T-helper 2 cell treated with Interferon-gamma antibody and Interleukin-4, amounts not matched to agents 5 μg/mL and 100 μg/mL, for 36 hours (primary cell): ENCODE data around the gene KCNC3.
"Not testable (repeated sequence)": the region's sequence is repeated elsewhere in the genome, so short reads cannot be mapped to it uniquely, and the experiment has no call there.

ENCODE experiments used
- DNase-seq: peaks from one replicate; pipeline ENCODE4 v3.0.0; 2021; ENCODE audit warnings: low spot score
- H3K27ac Mint-ChIP-seq: one replicate; pipeline ENCODE4 v1.8.0; 2021; ENCODE audit warnings: mild to moderate bottlenecking, mixed read lengths
- H3K27me3 Mint-ChIP-seq: one replicate; pipeline ENCODE4 v1.8.0; 2021; ENCODE audit warnings: low read depth, mixed read lengths
- H3K36me3 Mint-ChIP-seq: one replicate; pipeline ENCODE4 v1.8.0; 2021; ENCODE audit warnings: low read depth, mixed read lengths
- H3K4me1 Mint-ChIP-seq: one replicate; pipeline ENCODE4 v1.8.0; 2021; ENCODE audit warnings: low read depth, mixed read lengths
- H3K4me3 Mint-ChIP-seq: one replicate; pipeline ENCODE4 v1.8.0; 2022; ENCODE audit warnings: mild to moderate bottlenecking, moderate library complexity, mixed read lengths
- H3K9me3 Mint-ChIP-seq: one replicate; pipeline ENCODE4 v1.8.0; 2021; ENCODE audit warnings: mixed read lengths

The KCNC3 gene

GRCh38 chr19:50337031-50337430, 7.9 kb upstream of the KCNC3 start:
- not testable (repeated sequence) for H3K27me3 Mint-ChIP-seq, H3K36me3 Mint-ChIP-seq, H3K4me3 Mint-ChIP-seq, DNase-seq, H3K9me3 Mint-ChIP-seq, H3K27ac Mint-ChIP-seq
- H3K4me1 Mint-ChIP-seq: peaks cover 25% of the 10 kb centered on the region

- Mint-ChIP-seq H3K27ac (peak overlapping the region; percentile 71), H3K4me3 (peak overlapping the region; percentile 61), H3K27me3 (no peaks in the 10 kb centered on the region), H3K36me3 (no peaks in the 10 kb centered on the region), H3K4me1 (peaks cover 39% of the 10 kb centered on the region), H3K9me3 (no peaks in the 10 kb centered on the region)
- DNase-seq: no peak
These were observed 5.7 kb upstream of the KCNC3 start for GRCh38 chr19:50334741-50335421.

- Mint-ChIP-seq H3K4me3 (peak overlapping the region; percentile 87), H3K9me3 (no peaks in the 10 kb centered on the region), H3K27ac (peak overlapping the region; percentile 97), H3K36me3 (no peaks in the 10 kb centered on the region), H3K4me1 (peaks cover 46% of the 10 kb centered on the region), H3K27me3 (no peaks in the 10 kb centered on the region)
- peak; percentile 89 for DNase-seq
These were observed 4.8 kb upstream of the KCNC3 start for GRCh38 chr19:50333737-50334617.

- peaks cover 46% of the 10 kb centered on the region for H3K4me1 Mint-ChIP-seq
- H3K4me3 Mint-ChIP-seq: peak overlapping the region; percentile 87
- H3K27ac Mint-ChIP-seq: peak overlapping the region; percentile 97
- no peaks in the 10 kb centered on the region for H3K36me3 Mint-ChIP-seq
- H3K27me3 Mint-ChIP-seq: no peaks in the 10 kb centered on the region
- no peaks in the 10 kb centered on the region for H3K9me3 Mint-ChIP-seq
- DNase-seq: peak; percentile 97
These were observed 4.1 kb upstream of the KCNC3 start for GRCh38 chr19:50333235-50333736.

GRCh38 chr19:50332244-50333038, 3.3 kb upstream of the KCNC3 start:
- H3K36me3 Mint-ChIP-seq: peaks cover 1% of the 10 kb centered on the region
- H3K4me1 Mint-ChIP-seq: peaks cover 51% of the 10 kb centered on the region
- DNase-seq: no peak
- H3K27me3 Mint-ChIP-seq: peaks cover 5% of the 10 kb centered on the region
- peak overlapping the region; percentile 87 for H3K4me3 Mint-ChIP-seq
- no peaks in the 10 kb centered on the region for H3K9me3 Mint-ChIP-seq
- H3K27ac Mint-ChIP-seq: peak overlapping the region; percentile 97

GRCh38 chr19:50331994-50332243, 2.7 kb upstream of the KCNC3 start:
- no peak for DNase-seq
- peaks cover 1% of the 10 kb centered on the region for H3K36me3 Mint-ChIP-seq
- peaks cover 56% of the 10 kb centered on the region for H3K4me1 Mint-ChIP-seq
- H3K9me3 Mint-ChIP-seq: no peaks in the 10 kb centered on the region
- H3K27me3 Mint-ChIP-seq: peaks cover 10% of the 10 kb centered on the region
- peak overlapping the region; percentile 97 for H3K27ac Mint-ChIP-seq
- H3K4me3 Mint-ChIP-seq: peak overlapping the region; percentile 87

- Mint-ChIP-seq H3K9me3 (no peaks in the 10 kb centered on the region), H3K4me1 (peaks cover 61% of the 10 kb centered on the region), H3K27me3 (peaks cover 15% of the 10 kb centered on the region), H3K27ac (peak overlapping the region; percentile 97), H3K36me3 (peaks cover 1% of the 10 kb centered on the region), H3K4me3 (peak overlapping the region; percentile 87)
- DNase-seq: peak; percentile 29
These were observed 2.2 kb upstream of the KCNC3 start for GRCh38 chr19:50331221-50331993.

GRCh38 chr19:50330365-50331078, 1.3 kb upstream of the KCNC3 start:
- Mint-ChIP-seq H3K27me3 (peaks cover 17% of the 10 kb centered on the region), H3K36me3 (peaks cover 1% of the 10 kb centered on the region), H3K4me1 (peaks cover 62% of the 10 kb centered on the region), H3K9me3 (no peaks in the 10 kb centered on the region), H3K4me3 (peak overlapping the region; percentile 87), H3K27ac (peak overlapping the region; percentile 97)
- DNase-seq: peak; percentile 90

- not testable (repeated sequence) for DNase-seq, H3K36me3 Mint-ChIP-seq, H3K9me3 Mint-ChIP-seq
- peak overlapping the region; percentile 82 for H3K4me3 Mint-ChIP-seq
- peaks cover 17% of the 10 kb centered on the region for H3K27me3 Mint-ChIP-seq
- H3K27ac Mint-ChIP-seq: peak overlapping the region; percentile 91
- peaks cover 57% of the 10 kb centered on the region for H3K4me1 Mint-ChIP-seq
These were observed 733 bp upstream of the KCNC3 start for GRCh38 chr19:50329926-50330294.

GRCh38 chr19:50328873-50329145, 368 bp downstream of the KCNC3 start:
- H3K9me3 Mint-ChIP-seq: no peaks in the 10 kb centered on the region
- H3K27me3 Mint-ChIP-seq: peaks cover 17% of the 10 kb centered on the region
- no peak for DNase-seq
- H3K27ac Mint-ChIP-seq: peak overlapping the region; percentile 91
- peak overlapping the region; percentile 82 for H3K4me3 Mint-ChIP-seq
- peaks cover 1% of the 10 kb centered on the region for H3K36me3 Mint-ChIP-seq
- peaks cover 56% of the 10 kb centered on the region for H3K4me1 Mint-ChIP-seq

- no peaks in the 10 kb centered on the region for H3K9me3 Mint-ChIP-seq
- DNase-seq: no peak
- no peak overlapping the region for H3K27ac Mint-ChIP-seq
- peaks cover 1% of the 10 kb centered on the region for H3K36me3 Mint-ChIP-seq
- peaks cover 54% of the 10 kb centered on the region for H3K4me1 Mint-ChIP-seq
- H3K27me3 Mint-ChIP-seq: peaks cover 17% of the 10 kb centered on the region
- no peak overlapping the region for H3K4me3 Mint-ChIP-seq
These were observed 829 bp downstream of the KCNC3 start for GRCh38 chr19:50328224-50328872.

GRCh38 chr19:50327461-50328223, 1.5 kb downstream of the KCNC3 start:
- Mint-ChIP-seq H3K27ac (peak overlapping the region; percentile 39), H3K4me1 (peaks cover 51% of the 10 kb centered on the region), H3K27me3 (peaks cover 17% of the 10 kb centered on the region), H3K9me3 (no peaks in the 10 kb centered on the region), H3K36me3 (peaks cover 1% of the 10 kb centered on the region), H3K4me3 (peak overlapping the region; percentile 53)
- no peak for DNase-seq
